Mesendoderm (in vitro differentiated cells): ENCODE results near the gene SPATA22.
A peak's percentile ranks its signal among the peaks of the same experiment; 100 is the strongest.
"Not testable (repeated sequence)": the region's sequence is repeated elsewhere in the genome, so short reads cannot be mapped to it uniquely, and the experiment has no call there.

Experiments
- DNase-seq: peaks from one replicate; pipeline ENCODE4 v3.0.0; 2013
- H2AK5ac ChIP-seq: 2 replicates; pipeline ENCODE4 v1.6.1; 2013; ENCODE audit warnings: low read length, inconsistent platforms
- H2BK120ac ChIP-seq: 2 replicates; pipeline ENCODE4 v1.6.1; 2013; ENCODE audit warnings: low read depth, mild to moderate bottlenecking, low read length, moderate library complexity, mixed read lengths
- H2BK15ac ChIP-seq: replicated peaks from 2 replicates; pipeline ENCODE4 v1.6.1; 2013; ENCODE audit warnings: low read depth, mild to moderate bottlenecking, moderate library complexity
- H2BK5ac ChIP-seq: 2 replicates; pipeline ENCODE4 v1.6.1; 2013; ENCODE audit warnings: low read length, inconsistent platforms
- H3K18ac ChIP-seq: 2 replicates; pipeline ENCODE4 v1.6.1; 2013; ENCODE audit warnings: mild to moderate bottlenecking, low read length, mixed read lengths
- H3K23ac ChIP-seq: one replicate; pipeline ENCODE4 v1.6.1; 2013; ENCODE audit warnings: low read length
- H3K27ac ChIP-seq: 2 replicates; pipeline ENCODE4 v1.5.1; 2013; ENCODE audit warnings: low read depth, mild to moderate bottlenecking, inconsistent platforms, low read length, moderate library complexity
- H3K27me3 ChIP-seq: 2 replicates; pipeline ENCODE4 v1.6.1; 2013; ENCODE audit warnings: low read length, control low read depth, mild to moderate bottlenecking, inconsistent platforms; ENCODE audit not compliant: insufficient read depth, poor library complexity
- H3K36me3 ChIP-seq: 2 replicates; pipeline ENCODE4 v1.6.1; 2013; ENCODE audit warnings: low read length, inconsistent platforms; ENCODE audit not compliant: control insufficient read depth, insufficient read depth
- H3K4ac ChIP-seq: one replicate; pipeline ENCODE4 v1.6.1; 2013; ENCODE audit warnings: low read depth, mild to moderate bottlenecking, low read length, moderate library complexity
- H3K4me1 ChIP-seq: 2 replicates; pipeline ENCODE4 v1.6.1; 2013; ENCODE audit warnings: low read depth, low read length, inconsistent platforms; ENCODE audit not compliant: control insufficient read depth
- H3K4me2 ChIP-seq: 2 replicates; pipeline ENCODE4 v1.6.1; 2013; ENCODE audit warnings: low read length
- H3K4me3 ChIP-seq: 2 replicates; pipeline ENCODE4 v1.5.1; 2013; ENCODE audit warnings: mild to moderate bottlenecking, low read length
- H3K56ac ChIP-seq: one replicate; pipeline ENCODE4 v1.6.1; 2013; ENCODE audit warnings: low read length
- H3K79me1 ChIP-seq: 2 replicates; pipeline ENCODE4 v1.6.1; 2013; ENCODE audit warnings: low read length, inconsistent platforms
- H3K79me2 ChIP-seq: 2 replicates; pipeline ENCODE4 v1.6.1; 2013; ENCODE audit warnings: mild to moderate bottlenecking, low read length; ENCODE audit not compliant: control insufficient read depth, insufficient read depth
- H3K9ac ChIP-seq: 2 replicates; pipeline ENCODE4 v1.6.1; 2013; ENCODE audit warnings: low read length, inconsistent platforms
- H4K5ac ChIP-seq: one replicate; pipeline ENCODE4 v1.6.1; 2013; ENCODE audit warnings: low read length
- H4K8ac ChIP-seq: one replicate; pipeline ENCODE4 v1.6.1; 2013; ENCODE audit warnings: low read depth, mild to moderate bottlenecking, control low read depth, low read length, moderate library complexity
- WGBS: extraction: QIAGEN DNeasy Blood & Tissue Kit; methylation state at CpG from one replicate; pipeline ENCODE4 v1.1.7; 2013; ENCODE audit warnings: low lambda C conversion rate, missing lambda C conversion rate; ENCODE audit not compliant: insufficient coverage; ENCODE audit errors: extremely low coverage; 5-methylcytosine and 5-hydroxymethylcytosine counted together

SPATA22 gene

GRCh38 chr17:3469529-3469928 is 2.1 kb downstream of the SPATA22 start:
- H3K27me3 ChIP-seq = no peaks in the 10 kb centered on the region
- no peak overlapping the region for H2BK120ac ChIP-seq
- no peaks in the 10 kb centered on the region for H3K79me2 ChIP-seq
- no peak overlapping the region for H2AK5ac ChIP-seq
- DNase-seq = no peak
- no peak overlapping the region for H3K23ac ChIP-seq
- no CpG with 5 or more reads among the region's 5 CpGs for WGBS
- H3K18ac ChIP-seq = no peak overlapping the region
- H3K4me1 ChIP-seq = no peaks in the 10 kb centered on the region
- no peak overlapping the region for H2BK5ac ChIP-seq
- H4K5ac ChIP-seq = no peak overlapping the region
- H3K27ac ChIP-seq = no peak overlapping the region
- no peak overlapping the region for H4K8ac ChIP-seq
- no peak overlapping the region for H3K56ac ChIP-seq
- H3K79me1 ChIP-seq = no peaks in the 10 kb centered on the region
- H3K36me3 ChIP-seq = no peaks in the 10 kb centered on the region
- H3K9ac ChIP-seq = no peak overlapping the region
- H3K4me3 ChIP-seq = no peak overlapping the region
- no peak overlapping the region for H3K4ac ChIP-seq
- H3K4me2 ChIP-seq = no peak overlapping the region
- no peak overlapping the region for H2BK15ac ChIP-seq

- not testable (repeated sequence) for H3K4me2 ChIP-seq, H3K4me1 ChIP-seq, H3K36me3 ChIP-seq, H2BK5ac ChIP-seq, H3K9ac ChIP-seq, DNase-seq, H3K27ac ChIP-seq, H3K18ac ChIP-seq, H3K79me2 ChIP-seq, H3K56ac ChIP-seq, H3K4me3 ChIP-seq, H3K27me3 ChIP-seq, H3K23ac ChIP-seq, H2BK15ac ChIP-seq, H2BK120ac ChIP-seq, H4K8ac ChIP-seq, H4K5ac ChIP-seq, H3K4ac ChIP-seq, H3K79me1 ChIP-seq, H2AK5ac ChIP-seq
- no CpG with 5 or more reads among the region's 1 CpG for WGBS
Measured at GRCh38 chr17:3466355-3466754, 5.3 kb downstream of the SPATA22 start.

GRCh38 chr17:3448059-3448665 is 23.5 kb downstream of the SPATA22 start:
- no peak overlapping the region for H3K56ac ChIP-seq
- H3K79me1 ChIP-seq = no peaks in the 10 kb centered on the region
- H2AK5ac ChIP-seq = no peak overlapping the region
- no peak overlapping the region for H4K8ac ChIP-seq
- no peak overlapping the region for H3K27ac ChIP-seq
- H3K18ac ChIP-seq = no peak overlapping the region
- H3K27me3 ChIP-seq = no peaks in the 10 kb centered on the region
- H2BK5ac ChIP-seq = no peak overlapping the region
- no peaks in the 10 kb centered on the region for H3K36me3 ChIP-seq
- no peaks in the 10 kb centered on the region for H3K4me1 ChIP-seq
- WGBS = no CpG with 5 or more reads among the region's 2 CpGs
- H2BK120ac ChIP-seq = no peak overlapping the region
- H3K9ac ChIP-seq = no peak overlapping the region
- no peak overlapping the region for H3K4ac ChIP-seq
- no peaks in the 10 kb centered on the region for H3K79me2 ChIP-seq
- H3K4me2 ChIP-seq = no peak overlapping the region
- no peak overlapping the region for H2BK15ac ChIP-seq
- no peak overlapping the region for H4K5ac ChIP-seq
- no peak for DNase-seq
- no peak overlapping the region for H3K23ac ChIP-seq
- H3K4me3 ChIP-seq = no peak overlapping the region

- H3K23ac ChIP-seq = no peak overlapping the region
- H3K9ac ChIP-seq = no peak overlapping the region
- H3K4me2 ChIP-seq = no peak overlapping the region
- WGBS = no CpG with 5 or more reads among the region's 2 CpGs
- no peak overlapping the region for H3K4ac ChIP-seq
- H4K5ac ChIP-seq = no peak overlapping the region
- H3K18ac ChIP-seq = no peak overlapping the region
- H2BK5ac ChIP-seq = no peak overlapping the region
- no peaks in the 10 kb centered on the region for H3K4me1 ChIP-seq
- H3K56ac ChIP-seq = no peak overlapping the region
- no peak overlapping the region for H3K27ac ChIP-seq
- H3K36me3 ChIP-seq = no peaks in the 10 kb centered on the region
- no peak overlapping the region for H2BK15ac ChIP-seq
- H2AK5ac ChIP-seq = no peak overlapping the region
- no peaks in the 10 kb centered on the region for H3K79me2 ChIP-seq
- no peaks in the 10 kb centered on the region for H3K79me1 ChIP-seq
- no peaks in the 10 kb centered on the region for H3K27me3 ChIP-seq
- no peak overlapping the region for H4K8ac ChIP-seq
- DNase-seq = peak; percentile 85
- H3K4me3 ChIP-seq = no peak overlapping the region
- H2BK120ac ChIP-seq = no peak overlapping the region
Measured at GRCh38 chr17:3447625-3448024, 24.0 kb downstream of the SPATA22 start.

GRCh38 chr17:3440451-3440850 is 31.2 kb downstream of the SPATA22 start:
- Histone ChIP-seq H3K79me2 (no peaks in the 10 kb centered on the region), H3K27ac (no peak overlapping the region), H3K23ac (no peak overlapping the region), H2BK5ac (no peak overlapping the region), H2BK120ac (no peak overlapping the region), H3K56ac (no peak overlapping the region), H3K4me1 (no peaks in the 10 kb centered on the region), H3K18ac (no peak overlapping the region), H3K27me3 (no peaks in the 10 kb centered on the region), H3K9ac (no peak overlapping the region), H3K4me2 (no peak overlapping the region), H4K5ac (no peak overlapping the region), H3K4ac (no peak overlapping the region), H3K4me3 (no peak overlapping the region), H3K36me3 (no peaks in the 10 kb centered on the region), H2BK15ac (no peak overlapping the region), H3K79me1 (no peaks in the 10 kb centered on the region), H2AK5ac (no peak overlapping the region), H4K8ac (no peak overlapping the region)
- no peak for DNase-seq
- WGBS = no CpG with 5 or more reads among the region's 2 CpGs

GRCh38 chr17:3438368-3438767 is 33.3 kb downstream of the SPATA22 start:
- Histone ChIP-seq H3K4me1 (no peaks in the 10 kb centered on the region), H3K4me3 (no peak overlapping the region), H4K5ac (no peak overlapping the region), H3K36me3 (no peaks in the 10 kb centered on the region), H3K18ac (no peak overlapping the region), H3K23ac (no peak overlapping the region), H3K27ac (no peak overlapping the region), H2AK5ac (no peak overlapping the region), H4K8ac (no peak overlapping the region), H2BK15ac (no peak overlapping the region), H3K79me1 (no peaks in the 10 kb centered on the region), H2BK120ac (no peak overlapping the region), H3K4ac (no peak overlapping the region), H2BK5ac (no peak overlapping the region), H3K79me2 (no peaks in the 10 kb centered on the region), H3K4me2 (no peak overlapping the region), H3K9ac (no peak overlapping the region), H3K27me3 (no peaks in the 10 kb centered on the region), H3K56ac (no peak overlapping the region)
- WGBS = no CpG with 5 or more reads among the region's 1 CpG
- no peak for DNase-seq
